HG02943 (cell line): ENCODE measurements around the gene TMEM236.
"Not testable (repeated sequence)": the region's sequence is repeated elsewhere in the genome, so short reads cannot be mapped to it uniquely, and the experiment has no call there.

Experiments
- ATAC-seq: cut with Tn5 transposase; IDR thresholded peaks from one replicate; pipeline ENCODE4 v1.9.1; 2021; ENCODE audit warnings: mild to moderate bottlenecking, low read depth, moderate library complexity; ENCODE audit not compliant: unreplicated experiment

The TMEM236 gene, protein sequence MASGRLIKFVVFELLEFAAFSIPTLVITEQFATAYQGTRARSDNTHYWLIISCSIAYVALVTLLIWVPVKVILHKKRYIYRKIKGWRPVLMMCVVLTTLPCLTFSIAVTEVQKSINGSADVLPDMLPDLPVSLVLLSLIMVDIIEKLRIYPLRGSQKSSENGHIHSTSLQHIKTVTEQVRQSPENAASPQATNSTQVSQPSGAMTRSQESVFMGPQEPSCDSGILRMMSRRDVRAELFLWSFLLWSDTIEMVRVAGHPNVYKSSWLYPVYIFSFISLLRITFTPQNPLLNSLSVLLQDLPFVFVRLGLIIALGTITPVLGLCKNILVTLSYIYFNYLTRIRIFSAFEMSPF

DNA sequence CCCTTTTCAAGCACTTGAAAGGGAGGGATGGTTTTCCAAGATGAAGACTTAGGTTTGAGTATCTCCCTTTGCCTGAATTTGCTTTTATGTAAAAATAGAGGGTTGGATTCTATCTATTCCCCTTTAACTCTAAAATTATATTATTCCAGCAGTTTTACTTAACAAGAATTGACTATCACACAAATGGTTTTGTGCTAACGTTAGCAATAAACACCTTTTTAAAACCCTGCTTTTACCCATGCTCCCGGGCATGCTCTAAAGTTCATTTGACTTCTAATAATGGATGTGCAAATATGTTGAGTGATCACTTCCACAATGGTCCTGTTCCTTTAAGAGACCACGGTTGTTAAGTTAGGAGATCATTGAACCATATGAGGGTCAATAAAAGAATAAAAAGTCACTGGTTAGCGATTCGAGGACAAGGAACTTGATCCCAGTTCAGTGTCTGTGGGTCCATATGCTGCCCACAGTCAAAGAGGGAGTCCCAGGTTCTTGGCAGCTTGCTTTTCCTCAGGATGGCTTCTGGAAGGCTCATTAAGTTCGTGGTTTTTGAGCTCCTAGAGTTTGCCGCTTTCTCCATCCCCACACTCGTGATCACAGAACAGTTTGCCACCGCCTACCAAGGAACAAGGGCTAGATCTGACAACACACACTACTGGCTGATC is at the start of gene TMEM236:
TMEM236 (plus strand) TSS at position 421 of the 665 bp plus-strand sequence; CDS start at position 516, 95 bp downstream.
- no peak for ATAC-seq

DNA sequence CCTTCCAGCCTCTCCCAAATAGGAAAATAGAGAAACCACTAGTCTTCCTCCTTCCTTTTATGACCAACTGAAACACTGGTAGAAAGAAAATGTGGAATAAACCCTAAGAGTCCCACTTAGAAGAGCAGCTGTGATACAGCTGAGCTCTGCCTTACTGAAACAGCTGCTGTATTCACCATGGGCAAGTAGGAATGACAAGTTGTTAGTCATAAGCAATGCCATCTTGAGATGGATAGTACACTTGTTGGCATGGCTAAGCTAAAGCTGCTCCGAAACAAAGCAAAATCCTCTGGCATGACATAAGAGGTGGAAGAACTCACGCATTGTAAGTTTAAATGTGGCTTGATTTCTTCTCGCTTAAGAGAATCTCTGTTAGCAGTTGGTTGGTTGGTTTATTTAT is 48.3 kb upstream of the TMEM236 start:
- no peak for ATAC-seq

DNA sequence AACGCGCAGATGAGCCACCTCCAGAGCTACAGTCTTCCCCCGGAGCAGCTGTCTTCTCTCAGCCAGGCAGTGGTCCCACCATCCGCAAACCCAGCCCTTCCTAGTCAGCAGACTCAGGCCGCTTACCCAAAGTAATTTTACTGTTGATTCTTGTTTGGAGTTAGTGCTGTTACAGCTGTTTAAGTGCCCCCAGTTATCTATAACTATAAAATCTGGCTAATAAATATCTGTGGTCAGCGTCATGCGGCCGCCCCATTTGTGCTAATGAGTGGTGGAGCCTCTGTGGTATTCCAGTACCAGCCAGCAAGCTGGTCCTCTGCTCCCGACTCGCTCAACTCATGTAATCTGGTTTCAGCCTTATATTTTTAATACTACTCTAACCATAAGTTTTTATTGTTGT is 43.2 kb upstream of the TMEM236 start:
- ATAC-seq: no peak

DNA sequence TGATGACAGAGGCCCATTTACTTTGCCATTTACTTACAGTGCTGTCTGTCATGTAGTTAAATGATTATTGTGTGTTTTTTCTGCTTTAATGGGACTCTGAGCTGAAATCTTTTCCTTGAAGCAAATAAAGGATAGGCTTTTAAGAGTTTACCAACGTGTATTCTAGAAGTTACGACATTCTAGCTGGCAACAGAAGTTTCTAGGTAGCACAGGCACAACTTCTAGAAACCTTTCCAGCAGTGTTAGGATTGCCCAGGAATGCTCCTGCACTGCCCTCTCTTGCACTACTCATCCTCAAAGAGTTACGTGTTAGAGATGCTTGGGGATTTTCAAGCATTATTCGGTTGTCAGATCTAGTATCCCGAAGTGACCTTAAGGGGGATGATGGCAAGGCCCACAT is 42.5 kb upstream of the TMEM236 start:
- ATAC-seq: no peak

DNA sequence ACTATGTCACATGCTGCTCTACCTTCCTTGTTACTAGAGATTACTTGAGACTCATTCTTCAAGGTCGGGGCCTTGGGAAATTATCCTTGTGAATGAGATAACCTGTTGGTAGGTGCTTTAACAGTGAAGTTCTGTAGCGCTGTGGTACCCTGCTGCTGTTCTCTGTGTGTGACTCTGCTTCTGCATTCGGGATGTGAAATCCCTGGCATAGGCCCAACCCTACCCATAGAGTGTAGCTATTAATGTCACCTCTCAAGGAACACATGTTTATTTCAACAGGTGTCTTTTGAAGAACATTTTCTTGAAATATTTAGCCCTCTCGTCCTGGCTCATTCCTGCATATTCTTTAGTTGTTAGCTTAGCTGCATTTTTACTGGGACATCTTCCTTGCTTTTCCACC is 41.8 kb upstream of the TMEM236 start:
- no peak for ATAC-seq

DNA sequence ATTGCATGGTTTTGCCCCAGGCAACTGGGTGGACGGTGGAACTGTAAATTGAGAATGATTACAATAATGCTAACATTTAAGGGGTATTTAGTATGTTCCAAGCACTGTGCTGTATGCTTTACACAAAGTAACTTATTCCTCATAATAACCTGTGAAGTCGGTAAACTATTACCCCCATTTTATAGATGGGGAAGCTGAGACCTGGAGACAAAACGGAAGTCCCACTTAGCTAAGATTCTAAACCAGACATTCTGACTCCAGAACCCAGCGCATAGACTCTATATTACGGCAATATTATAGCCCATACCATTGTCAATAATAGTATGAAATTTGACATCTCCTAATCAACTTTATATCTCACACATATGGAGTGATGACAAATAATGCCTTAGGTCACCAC is 39.9 kb upstream of the TMEM236 start:
- ATAC-seq: no peak

DNA sequence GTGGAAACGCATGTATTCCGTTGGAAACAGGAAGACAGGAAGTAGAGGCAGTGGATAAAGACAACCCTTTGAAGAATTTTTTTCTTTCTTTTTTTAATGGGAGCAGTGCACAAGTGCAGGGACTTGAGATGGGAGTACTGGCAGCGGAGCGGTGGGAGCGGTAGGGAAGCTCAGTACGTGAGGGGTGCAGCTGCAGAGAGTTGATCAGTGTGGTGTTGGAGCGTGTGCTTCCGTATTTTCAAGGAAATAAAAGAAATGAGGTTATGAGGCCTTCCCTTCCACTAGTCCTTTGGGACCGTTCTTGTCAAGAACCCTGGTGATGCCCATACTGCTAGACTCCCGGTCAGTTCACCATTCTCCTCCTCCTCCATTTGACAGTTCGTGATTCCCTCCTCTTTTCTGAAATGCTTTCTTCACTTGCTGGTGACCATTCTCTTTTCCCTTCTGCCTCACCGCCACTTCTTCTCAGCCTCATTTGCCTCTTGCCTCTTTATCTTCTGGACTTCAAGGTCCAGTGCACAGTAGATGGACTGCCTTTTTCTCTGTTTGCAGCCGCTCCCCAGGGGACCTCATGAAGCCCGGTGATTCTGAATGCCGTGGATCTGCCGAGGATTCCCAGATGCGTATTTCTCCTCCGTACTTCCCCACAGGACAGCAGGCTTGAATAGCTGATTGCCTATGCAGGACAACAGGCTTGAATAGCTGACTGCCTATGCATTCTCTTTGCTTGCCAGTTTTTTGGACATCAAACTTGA is 39.1 kb upstream of the TMEM236 start:
- ATAC-seq: no peak

DNA sequence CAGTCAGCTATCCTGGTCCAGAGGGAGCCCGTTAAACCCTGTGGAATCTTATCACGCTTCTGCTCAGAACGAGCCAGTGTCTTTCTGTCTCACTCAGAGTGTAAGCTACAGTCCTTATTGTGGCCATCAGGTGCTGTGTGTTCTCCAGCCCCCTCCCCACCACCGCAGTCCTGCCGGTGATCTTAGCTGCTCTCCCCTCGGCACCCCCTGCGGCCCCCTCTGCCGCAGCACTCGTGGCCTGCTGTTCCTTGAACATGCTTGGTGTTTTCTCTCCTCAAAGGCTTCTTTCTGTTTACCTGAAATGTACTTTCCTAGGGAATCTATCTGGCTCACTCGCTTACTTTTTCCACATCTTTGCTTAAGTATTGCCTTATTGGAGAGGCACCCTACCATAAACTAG is 38.2 kb upstream of the TMEM236 start:
- no peak for ATAC-seq

DNA sequence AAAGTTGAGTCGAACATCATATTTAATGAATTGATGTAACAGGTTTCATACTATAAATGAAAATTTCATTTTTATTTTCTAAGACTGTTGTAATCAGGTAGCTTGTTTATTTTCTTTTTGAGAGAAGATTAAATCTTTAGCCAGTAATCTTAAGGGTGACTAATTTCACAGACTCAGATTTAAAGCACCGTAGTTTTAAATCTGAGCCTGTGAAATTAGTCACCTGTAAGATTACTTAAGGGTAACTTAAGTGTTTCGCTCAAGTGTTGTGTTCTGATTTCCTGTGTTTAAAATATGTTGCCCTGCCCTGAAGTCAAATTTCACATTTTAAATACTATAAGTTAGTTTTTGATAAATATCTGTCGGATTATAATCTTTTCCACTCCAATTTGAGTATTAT is 35.8 kb upstream of the TMEM236 start:
- no peak for ATAC-seq

DNA sequence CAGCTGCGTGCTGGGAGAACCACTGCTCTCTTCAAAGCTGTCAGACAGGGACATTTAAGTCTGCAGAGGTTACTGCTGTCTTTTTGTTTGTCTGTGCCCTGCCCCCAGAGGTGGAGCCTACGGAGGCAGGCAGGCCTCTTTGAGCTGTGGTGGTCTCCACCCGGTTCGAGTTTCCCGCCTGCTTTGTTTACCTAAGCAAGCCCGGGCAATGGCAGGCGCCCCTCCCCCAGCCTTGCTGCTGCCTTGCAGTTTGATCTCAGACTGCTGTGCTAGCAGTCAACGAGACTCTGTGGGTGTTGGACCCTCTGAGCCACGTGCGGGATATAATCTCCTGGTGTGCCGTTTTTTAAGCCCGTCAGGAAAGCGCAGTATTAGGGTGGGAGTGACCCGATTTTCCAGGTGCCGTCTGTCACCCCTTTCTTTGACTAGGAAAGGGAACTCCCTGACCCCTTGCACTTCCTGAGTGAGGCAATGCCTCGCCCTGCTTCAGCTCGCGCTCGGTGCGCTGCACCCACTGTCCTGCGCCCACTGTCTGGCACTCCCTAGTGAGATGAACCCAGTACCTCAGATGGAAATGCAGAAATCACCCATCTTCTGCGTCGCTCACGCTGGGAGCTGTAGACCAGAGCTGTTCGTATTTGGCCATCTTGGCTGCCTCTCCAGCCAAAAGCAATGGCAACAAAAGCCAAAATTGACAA is 29.5 kb upstream of the TMEM236 start:
- not testable (repeated sequence) for ATAC-seq

DNA sequence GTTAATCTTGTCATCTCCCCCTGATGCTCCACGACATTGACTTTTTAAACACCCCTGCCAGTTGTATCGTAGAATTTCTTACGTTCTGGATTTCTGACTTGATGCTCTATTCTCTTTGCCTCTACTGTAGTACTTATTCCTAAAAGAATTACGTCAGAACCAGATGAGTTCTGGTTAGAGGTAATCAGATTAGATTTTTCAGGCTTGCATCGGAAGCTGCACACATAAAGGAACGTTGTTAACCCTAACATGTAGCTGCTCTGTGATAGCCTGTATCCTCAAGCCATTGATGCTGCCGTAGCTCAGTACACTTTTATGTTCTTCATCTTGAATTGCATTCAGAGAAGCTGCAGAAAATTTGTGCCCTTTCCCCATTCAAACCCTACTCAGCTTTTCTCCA is 26.3 kb upstream of the TMEM236 start:
- no peak for ATAC-seq

DNA sequence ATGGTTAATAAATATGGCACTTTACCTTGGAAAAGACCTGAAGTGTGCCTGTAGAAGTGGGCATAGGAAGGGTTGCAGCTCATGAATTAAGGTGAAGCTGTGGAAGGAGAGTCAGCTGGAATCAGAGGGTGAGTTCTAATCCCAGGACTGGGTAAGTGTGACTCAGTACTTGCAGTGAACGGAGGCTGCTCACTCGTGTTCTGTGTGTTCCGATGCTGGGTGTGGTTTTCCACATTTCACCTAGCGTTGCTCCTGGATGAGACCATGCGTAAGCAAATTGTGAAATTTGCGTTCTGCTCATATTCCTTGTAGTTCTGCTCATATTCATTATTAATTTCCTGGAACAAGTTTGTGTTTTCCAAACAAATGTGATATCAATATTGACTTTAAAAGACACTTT is 22.4 kb upstream of the TMEM236 start:
- no peak for ATAC-seq

DNA sequence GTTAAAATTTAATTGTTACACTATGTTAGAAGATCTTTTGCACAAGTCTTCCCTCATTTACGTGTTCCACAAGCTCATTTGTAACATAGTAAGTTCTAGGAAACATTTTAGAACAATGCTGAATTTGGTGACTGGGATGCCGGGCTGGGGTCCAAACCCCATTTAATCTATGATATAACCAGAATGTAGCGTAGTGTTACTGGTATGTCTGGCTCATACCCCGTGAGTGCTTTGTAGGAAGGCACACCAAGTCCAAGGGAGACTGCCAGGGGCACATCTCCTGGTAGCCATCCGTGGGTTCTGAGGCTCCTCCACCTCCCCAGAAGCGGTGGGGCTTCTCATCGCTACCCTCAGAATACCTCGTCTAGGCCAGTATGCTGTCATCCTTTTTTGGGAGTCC is 21.3 kb upstream of the TMEM236 start:
- ATAC-seq: no peak

DNA sequence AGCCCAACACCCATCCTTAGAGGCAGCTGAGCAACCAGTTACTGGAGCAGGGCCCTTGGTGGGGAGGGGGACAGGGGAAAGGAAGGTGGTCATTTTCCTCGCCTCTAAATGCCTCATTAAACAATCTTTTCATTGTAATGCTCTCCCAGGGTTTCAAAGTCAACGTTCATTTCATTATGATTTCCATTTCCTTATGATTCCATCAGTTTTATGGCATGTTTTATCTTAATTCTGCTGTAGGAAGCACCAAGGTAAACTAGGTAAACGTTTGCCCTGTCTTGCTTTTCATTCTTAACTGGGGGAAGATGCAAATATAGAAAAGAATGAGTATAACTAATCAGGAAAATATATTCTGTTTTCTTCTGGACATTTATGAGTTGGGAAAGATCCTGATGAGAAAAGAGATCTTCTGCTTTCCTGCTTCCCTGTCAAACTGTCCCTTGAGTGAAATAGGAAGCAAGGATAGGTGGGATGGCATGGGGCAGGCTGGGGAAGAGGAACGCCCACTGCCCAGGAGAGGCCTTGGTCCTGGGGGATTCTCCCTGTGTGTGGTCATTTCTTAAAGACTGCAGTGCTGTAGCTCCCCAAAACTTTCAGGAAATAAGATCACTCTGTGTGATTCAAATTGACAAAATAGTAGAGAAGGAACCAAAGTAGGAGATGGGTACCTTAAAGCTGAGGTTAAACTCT is 20.5 kb upstream of the TMEM236 start:
- no peak for ATAC-seq

DNA sequence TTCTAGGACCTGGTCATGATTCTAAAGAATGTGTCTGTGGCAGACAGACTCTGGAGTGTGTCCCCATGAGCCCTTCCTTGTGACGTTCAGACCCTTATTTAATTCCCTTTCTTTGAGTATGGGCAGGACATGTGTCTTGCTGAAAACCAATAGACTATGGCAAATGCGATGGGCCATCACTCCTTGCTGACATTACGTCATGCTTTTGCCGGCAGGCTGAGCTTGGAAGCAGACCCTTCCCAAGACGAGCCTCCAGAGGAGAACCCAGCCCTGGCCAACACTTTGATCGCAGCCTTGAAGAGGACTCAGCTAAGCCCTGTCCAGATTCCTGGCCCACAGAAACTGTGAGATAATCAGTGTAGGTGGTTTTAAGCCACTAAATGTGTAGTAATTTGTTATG is 18.4 kb upstream of the TMEM236 start:
- no peak for ATAC-seq

DNA sequence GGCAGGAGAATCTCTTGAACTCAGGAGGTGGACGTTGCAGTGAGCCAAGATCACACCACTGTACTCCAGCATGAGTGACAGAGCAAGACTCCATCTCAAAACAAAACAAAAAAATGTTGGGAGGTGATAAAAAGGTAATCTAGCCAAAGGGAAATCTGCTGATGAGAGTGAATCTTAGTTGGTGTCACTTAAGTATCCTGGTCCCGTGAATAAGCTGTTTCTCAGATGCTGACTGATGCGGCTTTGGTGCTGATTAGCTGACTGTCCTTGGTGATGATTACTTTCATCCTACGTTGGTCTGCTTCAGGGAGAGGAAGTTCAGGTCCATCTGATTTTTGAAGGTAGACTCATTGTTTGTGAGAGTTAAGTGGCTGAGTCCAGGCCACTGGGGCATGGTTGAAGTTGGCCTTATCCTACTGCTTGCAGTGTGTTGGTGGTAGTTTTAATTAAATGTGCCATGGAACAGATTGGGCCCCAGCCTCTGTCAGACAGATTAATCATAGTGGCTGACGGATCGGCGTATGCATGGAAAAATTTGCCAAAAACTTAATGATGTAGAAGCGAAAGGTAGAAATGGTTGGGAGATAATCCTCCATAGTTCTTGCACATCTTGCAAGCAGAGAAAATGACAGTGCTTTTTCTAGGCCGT is 17.4 kb upstream of the TMEM236 start:
- no peak for ATAC-seq

DNA sequence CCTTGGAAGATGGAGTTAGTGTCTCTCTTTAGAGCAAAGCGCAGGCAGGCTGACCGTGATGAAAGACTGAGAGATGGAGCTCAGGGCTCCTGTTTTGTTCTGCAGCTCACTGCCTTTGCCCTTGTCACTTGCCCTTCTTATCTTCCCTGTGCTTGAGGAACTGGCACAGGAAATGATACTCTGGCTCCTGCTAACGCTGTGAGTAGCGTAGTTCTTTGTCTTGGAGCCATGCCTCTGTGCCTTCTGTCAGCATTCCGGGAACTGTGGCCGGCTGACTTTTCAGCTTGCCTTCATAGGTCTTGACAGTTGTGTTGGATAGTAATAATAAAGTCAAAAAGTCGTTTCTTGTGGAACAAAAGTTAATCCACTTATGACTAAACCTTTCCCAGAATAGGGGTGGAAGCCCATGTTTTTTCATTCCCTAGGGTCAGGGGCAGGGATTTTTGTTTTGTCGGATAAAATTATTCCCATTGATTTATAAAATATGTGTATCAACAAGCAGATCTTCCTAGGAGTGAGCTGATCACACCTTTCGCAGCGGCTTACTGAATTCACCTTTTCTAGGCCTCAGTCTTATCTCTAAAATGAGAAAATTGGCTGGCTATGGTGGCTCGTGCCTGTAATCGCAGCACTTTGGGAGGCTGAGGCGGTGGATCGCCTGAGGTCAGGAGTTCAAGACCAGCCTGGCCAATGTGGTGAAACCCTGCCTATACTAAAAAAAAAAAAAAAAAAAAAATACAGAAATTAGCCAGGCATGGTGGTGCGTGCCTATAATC is 16.6 kb upstream of the TMEM236 start:
- ATAC-seq: no peak

DNA sequence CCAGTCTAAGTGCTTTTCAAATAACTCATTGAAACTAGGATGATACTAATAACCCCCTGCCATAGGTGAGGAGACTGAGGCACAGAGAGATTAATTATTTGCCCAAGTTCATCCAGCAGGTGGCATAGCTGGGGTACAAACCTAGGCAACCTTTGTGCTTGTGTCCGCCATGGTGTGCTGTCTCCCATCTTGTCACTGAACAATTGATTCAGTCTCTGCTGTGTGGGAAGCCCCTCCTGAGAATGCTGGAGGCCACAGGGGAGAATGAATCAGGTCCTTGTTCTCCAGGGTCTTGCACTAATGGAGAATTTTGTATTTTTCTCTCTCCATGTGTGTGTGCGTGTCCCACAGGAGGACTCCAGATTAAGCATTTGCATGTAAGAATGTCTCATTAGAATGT is 15.8 kb upstream of the TMEM236 start:
- no peak for ATAC-seq
